ENCODE data around the gene SARNP. TPM values are rescaled to one million over a fixed set of nuclear protein-coding genes. Genes with fewer than 3 reads are reported as not detected.

Gene SARNP
- total RNA-seq, 4 donors from 2014 or later: 38.0 to 50.7 (median 45.0) TPM

GRCh38 chr12:55814257-55814656 lies 3.3 kb downstream of the SARNP start:
- TF ChIP-seq POLR2AphosphoS5 (IDR thresholded peaks at IDR 0.05) (no peak), EP300 (IDR thresholded peaks at IDR 0.05; ENCODE audit: low read depth) (no peak), POLR2A (IDR thresholded peaks at IDR 0.05) (no peak), CTCF (IDR thresholded peaks at IDR 0.05) (no peak)
- Histone ChIP-seq H3K9me3 (no peaks in the 10 kb centered on the region), H3K4me1 (peaks cover 19 to 51% (median 30%) of the 10 kb centered on the region in 4 donors), H3K36me3 (peaks cover 0 to 8% (median 0%) of the 10 kb centered on the region in 4 donors), H3K27ac (no peak overlapping the region), H3K27me3 (no peaks in the 10 kb centered on the region), H3K4me3 (no peak overlapping the region)
- DNase-seq: no peak
- in situ Hi-C loops (cut with MboI; ENCODE audit: low pct_ligation_motif_present in 1 of 4, low pct_unique_long_range_greater_than_20kb in 1 of 4, low sequenced_read_pairs in 3 of 4) (loop anchor here (10.0 to 25.0 kb wide), 4 partner anchors 79 to 131 kb away; partner anchors contain the start of genes DGKA (in 2 of the 4) and PYM1 (in 1 of the 4)), intact Hi-C loops (cut with DNase I; ENCODE audit: low total_unique reads) (no loop called here)

GRCh38 chr12:55812088-55812487 lies 5.4 kb downstream of the SARNP start:
- Histone ChIP-seq H3K4me3 (no peak overlapping the region), H3K27me3 (no peaks in the 10 kb centered on the region), H3K36me3 (peaks cover 0 to 21% (median 2%) of the 10 kb centered on the region in 4 donors), H3K27ac (no peak overlapping the region), H3K9me3 (no peaks in the 10 kb centered on the region), H3K4me1 (peaks cover 17 to 41% (median 21%) of the 10 kb centered on the region in 4 donors)
- TF ChIP-seq EP300 (IDR thresholded peaks at IDR 0.05; ENCODE audit: low read depth): no peak
- no peak for TF ChIP-seq CTCF (IDR thresholded peaks at IDR 0.05)
- TF ChIP-seq POLR2A (IDR thresholded peaks at IDR 0.05): no peak
- no peak for TF ChIP-seq POLR2AphosphoS5 (IDR thresholded peaks at IDR 0.05)
- in situ Hi-C loops (cut with MboI; ENCODE audit: low pct_ligation_motif_present in 1 of 4, low pct_unique_long_range_greater_than_20kb in 1 of 4, low sequenced_read_pairs in 3 of 4) (loop anchor here (10.0 to 25.0 kb wide), 4 partner anchors 77 to 133 kb away; partner anchors contain the start of genes DGKA (in 2 of the 4) and PYM1 (in 1 of the 4)), intact Hi-C loops (cut with DNase I; ENCODE audit: low total_unique reads) (no loop called here)
- DNase-seq: no peak
- 26 to 57% methylated on average over 1 of the region's 1 CpG for WGBS, 2 donors (ENCODE audit: low coverage in 1 of 2)

- H3K4me3 ChIP-seq: no peak overlapping the region
- intact Hi-C loops (cut with DNase I; ENCODE audit: low total_unique reads): no loop called here
- H3K4me1 ChIP-seq: peaks cover 0 to 15% (median 2%) of the 10 kb centered on the region in 4 donors
- H3K9me3 ChIP-seq: no peaks in the 10 kb centered on the region
- peaks cover 0 to 21% (median 2%) of the 10 kb centered on the region in 4 donors for H3K36me3 ChIP-seq
- TF ChIP-seq POLR2A (IDR thresholded peaks at IDR 0.05) (no peak), EP300 (IDR thresholded peaks at IDR 0.05; ENCODE audit: low read depth) (no peak), CTCF (IDR thresholded peaks at IDR 0.05) (no peak)
- no peaks in the 10 kb centered on the region for H3K27me3 ChIP-seq
- WGBS, 2 donors (ENCODE audit: low coverage in 1 of 2): 92 to 100% methylated on average over 1 to 5 of the region's 5 CpGs
- no peak overlapping the region for H3K27ac ChIP-seq
- DNase-seq: no peak
- in situ Hi-C loops (cut with MboI; ENCODE audit: low pct_ligation_motif_present in 1 of 4, low pct_unique_long_range_greater_than_20kb in 1 of 4, low sequenced_read_pairs in 3 of 4): loop anchor here in 2 of 4 donors (10.0 to 25.0 kb wide), 2 partner anchors 54 to 128 kb away; partner anchors contain the start of genes DGKA (in 1 of the 2) and PYM1 (in 1 of the 2)
Measured at GRCh38 chr12:55809274-55809673, 8.2 kb downstream of the SARNP start.

GRCh38 chr12:55806982-55807381 lies 10.5 kb downstream of the SARNP start:
- intact Hi-C loops (cut with DNase I; ENCODE audit: low total_unique reads): no loop called here
- WGBS, 2 donors (ENCODE audit: low coverage in 1 of 2): 77 to 87% methylated on average over 7 to 8 of the region's 8 CpGs

More at GRCh38 chr12:55806982-55807381, 10.5 kb downstream of the SARNP start:
- no peak overlapping the region for H3K4me3 ChIP-seq
- in situ Hi-C loops (cut with MboI; ENCODE audit: low pct_ligation_motif_present in 1 of 4, low pct_unique_long_range_greater_than_20kb in 1 of 4, low sequenced_read_pairs in 3 of 4): loop anchor here in 2 of 4 donors (10.0 to 25.0 kb wide), 2 partner anchors 52 to 130 kb away; partner anchors contain the start of genes DGKA (in 1 of the 2) and PYM1 (in 1 of the 2)
- peaks cover 0 to 3% (median under 1%) of the 10 kb centered on the region in 4 donors for H3K4me1 ChIP-seq
- TF ChIP-seq POLR2AphosphoS5 (IDR thresholded peaks at IDR 0.05) (no peak), POLR2A (IDR thresholded peaks at IDR 0.05) (no peak), EP300 (IDR thresholded peaks at IDR 0.05; ENCODE audit: low read depth) (no peak), CTCF (IDR thresholded peaks at IDR 0.05) (no peak)
- H3K9me3 ChIP-seq: no peaks in the 10 kb centered on the region
- no peak for DNase-seq
- H3K36me3 ChIP-seq: peaks cover 0 to 33% (median 4%) of the 10 kb centered on the region in 4 donors
- H3K27ac ChIP-seq: no peak overlapping the region
- H3K27me3 ChIP-seq: no peaks in the 10 kb centered on the region

Data from transverse colon (tissue), 4 donors.